Measurements from ENCODE around the gene SOX2.
"Not testable (repeated sequence)": the region's sequence is repeated elsewhere in the genome, so short reads cannot be mapped to it uniquely, and the experiment has no call there.

The SOX2 gene

GRCh38 chr3:181724192-181724965 is 12.7 kb downstream of the SOX2 start:
- DNase-seq = no peak

- DNase-seq = no peak
Measured at GRCh38 chr3:181725131-181725731, 13.5 kb downstream of the SOX2 start.

- DNase-seq = no peak
Measured at GRCh38 chr3:181725830-181726229, 14.1 kb downstream of the SOX2 start.

GRCh38 chr3:181726351-181727330 is 14.9 kb downstream of the SOX2 start:
- DNase-seq = no peak

- no peak for DNase-seq
Measured at GRCh38 chr3:181727341-181728032, 15.8 kb downstream of the SOX2 start.

GRCh38 chr3:181728470-181729340 is 17.0 kb downstream of the SOX2 start:
- no peak for DNase-seq

GRCh38 chr3:181729341-181729869 is 17.7 kb downstream of the SOX2 start:
- no peak for DNase-seq

- DNase-seq = no peak
Measured at GRCh38 chr3:181730316-181730715, 18.6 kb downstream of the SOX2 start.

GRCh38 chr3:181730934-181731333 is 19.2 kb downstream of the SOX2 start:
- DNase-seq = no peak

GRCh38 chr3:181735911-181736310 is 24.2 kb downstream of the SOX2 start:
- no peak for DNase-seq

GRCh38 chr3:181738551-181738950 is 26.8 kb downstream of the SOX2 start:
- DNase-seq = no peak

- DNase-seq = no peak
Measured at GRCh38 chr3:181739628-181740027, 27.9 kb downstream of the SOX2 start.

GRCh38 chr3:181741417-181741816 is 29.7 kb downstream of the SOX2 start:
- no peak for DNase-seq

- DNase-seq = no peak
Measured at GRCh38 chr3:181752202-181752671, 40.5 kb downstream of the SOX2 start.

GRCh38 chr3:181753391-181753790 is 41.7 kb downstream of the SOX2 start:
- no peak for DNase-seq

GRCh38 chr3:181755959-181756358 is 44.2 kb downstream of the SOX2 start:
- DNase-seq = no peak

GRCh38 chr3:181756645-181757297 is 45.0 kb downstream of the SOX2 start:
- DNase-seq = no peak

GRCh38 chr3:181757694-181758306 is 46.1 kb downstream of the SOX2 start:
- DNase-seq = no peak

GRCh38 chr3:181761906-181762305 is 50.2 kb downstream of the SOX2 start:
- no peak for DNase-seq

GRCh38 chr3:181764033-181764432 is 52.3 kb downstream of the SOX2 start:
- DNase-seq = not testable (repeated sequence)

Measured in NCI-H1694 (cell line).